IgD-negative memory B cell (primary cell): ENCODE results near the gene PRPF8. TPM values are rescaled to one million over a fixed set of nuclear protein-coding genes. Genes with fewer than 3 reads are reported as not detected.

ENCODE experiments used
- H3K27ac Mint-ChIP-seq, 3 donors: one replicate each; pipeline ENCODE4 v1.8.0; 2020 to 2022; ENCODE audit warnings: mild to moderate bottlenecking in 3 of 3, mixed read lengths in 3 of 3, moderate library complexity in 1 of 3
- H3K27me3 Mint-ChIP-seq: one replicate; pipeline ENCODE4 v1.8.0; 2021; ENCODE audit warnings: mixed read lengths
- H3K36me3 Mint-ChIP-seq: one replicate; pipeline ENCODE4 v1.8.0; 2020; ENCODE audit warnings: mild to moderate bottlenecking, mixed read lengths
- H3K4me1 Mint-ChIP-seq, 3 donors: one replicate each; pipeline ENCODE4 v1.8.0; 2020 to 2022; ENCODE audit warnings: mixed read lengths in 3 of 3, mild to moderate bottlenecking in 1 of 3
- H3K4me3 Mint-ChIP-seq, 4 donors: one replicate each; pipeline ENCODE4 v1.8.0; 2020 to 2022; ENCODE audit warnings: mild to moderate bottlenecking in 4 of 4, mixed read lengths in 4 of 4, moderate library complexity in 3 of 4
- H3K9me3 Mint-ChIP-seq, 3 donors: one replicate each; pipeline ENCODE4 v1.8.0; 2020 to 2021; ENCODE audit warnings: mixed read lengths in 3 of 3, mild to moderate bottlenecking in 1 of 3
- polyA plus RNA-seq: library from polyadenylated mRNA; unstranded; fragments of 300-500 nt; fragmentation: Illumina TruSeq; gene quantifications from one replicate; pipeline ENCODE4 v1.2.3, GENCODE V29; 2021

PRPF8 gene
- polyA plus RNA-seq, 1 donor from 2014 or later: 156 TPM

DNA sequence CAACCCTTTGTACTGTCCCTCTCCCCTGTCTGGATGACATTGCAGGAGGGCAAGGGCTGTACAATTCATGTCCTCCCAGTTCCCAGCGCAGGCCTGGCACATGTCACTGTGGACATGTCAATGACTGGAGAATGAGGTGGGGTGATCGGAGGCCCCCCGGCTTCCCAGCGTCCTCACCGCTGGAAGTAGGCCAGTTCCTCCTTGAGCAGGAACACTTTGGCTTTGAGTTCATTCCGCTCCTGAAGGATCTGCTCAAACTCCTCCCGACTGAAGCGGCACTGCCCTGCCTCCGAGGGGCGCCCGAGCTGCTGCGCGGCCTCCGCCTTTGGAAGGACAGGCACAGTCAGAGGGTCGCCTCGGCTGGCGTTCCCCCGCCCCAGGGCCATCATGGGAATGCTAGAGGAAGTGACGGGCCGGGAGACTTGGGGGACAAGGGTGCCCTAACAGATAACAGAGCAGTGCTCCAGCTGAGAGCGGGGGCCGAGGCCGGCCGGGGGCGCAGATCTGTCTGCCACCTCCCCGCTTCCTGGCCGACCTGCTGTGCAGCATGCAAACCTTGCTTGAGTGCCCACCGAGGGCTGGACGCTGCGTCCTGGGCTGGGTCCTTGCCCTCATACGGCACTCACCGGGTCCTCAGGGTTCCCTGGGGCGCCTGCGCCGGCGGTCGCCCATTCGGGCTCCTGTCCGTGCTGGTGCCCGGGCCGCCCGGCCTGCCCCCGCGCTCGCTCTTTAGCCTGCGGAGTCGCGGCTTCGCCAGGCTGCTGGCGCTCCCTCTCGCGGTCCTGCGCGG lies 36.3 kb downstream of the PRPF8 start:
- Mint-ChIP-seq H3K27me3 (no peaks in the 10 kb centered on the region), H3K4me1 (peaks cover 7 to 10% (median 9%) of the 10 kb centered on the region in 3 donors), H3K4me3 (peak overlapping the region; percentile 50 to 84 (median 74)), H3K36me3 (no peaks in the 10 kb centered on the region), H3K27ac (peak overlapping the region in 1 of 3 donors; percentile 62), H3K9me3 (no peaks in the 10 kb centered on the region)

DNA sequence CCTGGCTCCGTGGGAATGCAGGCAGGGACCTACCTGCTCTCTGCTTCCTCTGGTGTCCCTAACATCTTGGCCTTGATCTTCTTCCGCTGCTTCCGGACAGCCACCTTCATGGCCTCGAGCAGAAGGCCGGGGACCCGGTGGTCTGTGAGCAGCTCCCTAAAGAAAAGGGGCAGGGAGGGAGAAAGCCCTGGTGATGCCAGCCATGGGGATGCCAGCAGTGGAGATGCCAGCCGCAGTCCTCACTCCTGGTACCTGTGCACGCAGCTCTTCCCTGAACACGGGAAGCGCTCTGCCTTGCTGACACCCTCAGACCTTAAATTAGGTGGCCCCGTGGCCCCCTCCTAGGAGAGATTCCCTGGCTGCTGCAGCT lies 36.9 kb downstream of the PRPF8 start:
- peak overlapping the region in 2 of 4 donors; percentile 76 to 84 for H3K4me3 Mint-ChIP-seq
- H3K36me3 Mint-ChIP-seq: no peaks in the 10 kb centered on the region
- H3K27ac Mint-ChIP-seq: peak overlapping the region in 1 of 3 donors; percentile 62
- H3K4me1 Mint-ChIP-seq: peaks cover 7 to 10% (median 9%) of the 10 kb centered on the region in 3 donors
- H3K27me3 Mint-ChIP-seq: no peaks in the 10 kb centered on the region
- H3K9me3 Mint-ChIP-seq: no peaks in the 10 kb centered on the region

DNA sequence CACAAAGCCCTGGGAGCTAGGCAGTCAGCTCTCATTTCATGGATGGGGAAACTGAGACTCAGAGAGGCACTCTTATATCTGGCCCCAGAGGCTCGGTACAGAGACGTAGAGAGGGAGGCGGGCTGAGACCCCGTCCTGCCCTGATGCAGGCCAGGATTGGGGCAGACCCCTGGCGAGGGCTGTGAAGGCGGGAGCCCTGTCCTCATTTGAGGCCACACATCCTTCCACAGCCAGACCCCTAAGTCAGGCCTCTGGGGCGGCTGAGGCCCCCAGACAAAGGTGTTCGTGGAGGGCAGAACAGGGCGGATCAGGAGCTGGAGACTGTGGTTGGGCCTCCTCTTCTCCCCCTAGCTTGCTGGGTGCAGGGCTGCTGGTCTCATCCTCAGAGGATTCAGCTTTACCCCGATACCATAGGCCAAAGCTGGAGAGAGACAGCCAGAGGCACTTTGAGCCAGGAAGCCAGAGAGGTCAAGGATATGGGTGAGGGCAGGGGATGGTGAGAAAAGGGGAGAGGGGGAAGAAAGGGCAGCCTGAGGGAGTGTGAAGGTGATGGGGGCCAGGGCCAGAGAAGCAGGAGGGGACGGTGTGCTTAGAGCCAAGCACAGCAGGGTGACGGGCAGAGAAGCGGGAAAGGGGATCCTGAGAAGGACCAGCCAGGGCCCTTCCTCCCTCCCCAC lies 38.3 kb downstream of the PRPF8 start:
- Mint-ChIP-seq H3K4me3 (peak overlapping the region in 2 of 4 donors; percentile 57 to 76), H3K36me3 (no peaks in the 10 kb centered on the region), H3K27ac (peak overlapping the region in 1 of 3 donors; percentile 75), H3K27me3 (no peaks in the 10 kb centered on the region), H3K4me1 (peaks cover 7 to 10% (median 9%) of the 10 kb centered on the region in 3 donors), H3K9me3 (no peaks in the 10 kb centered on the region)

DNA sequence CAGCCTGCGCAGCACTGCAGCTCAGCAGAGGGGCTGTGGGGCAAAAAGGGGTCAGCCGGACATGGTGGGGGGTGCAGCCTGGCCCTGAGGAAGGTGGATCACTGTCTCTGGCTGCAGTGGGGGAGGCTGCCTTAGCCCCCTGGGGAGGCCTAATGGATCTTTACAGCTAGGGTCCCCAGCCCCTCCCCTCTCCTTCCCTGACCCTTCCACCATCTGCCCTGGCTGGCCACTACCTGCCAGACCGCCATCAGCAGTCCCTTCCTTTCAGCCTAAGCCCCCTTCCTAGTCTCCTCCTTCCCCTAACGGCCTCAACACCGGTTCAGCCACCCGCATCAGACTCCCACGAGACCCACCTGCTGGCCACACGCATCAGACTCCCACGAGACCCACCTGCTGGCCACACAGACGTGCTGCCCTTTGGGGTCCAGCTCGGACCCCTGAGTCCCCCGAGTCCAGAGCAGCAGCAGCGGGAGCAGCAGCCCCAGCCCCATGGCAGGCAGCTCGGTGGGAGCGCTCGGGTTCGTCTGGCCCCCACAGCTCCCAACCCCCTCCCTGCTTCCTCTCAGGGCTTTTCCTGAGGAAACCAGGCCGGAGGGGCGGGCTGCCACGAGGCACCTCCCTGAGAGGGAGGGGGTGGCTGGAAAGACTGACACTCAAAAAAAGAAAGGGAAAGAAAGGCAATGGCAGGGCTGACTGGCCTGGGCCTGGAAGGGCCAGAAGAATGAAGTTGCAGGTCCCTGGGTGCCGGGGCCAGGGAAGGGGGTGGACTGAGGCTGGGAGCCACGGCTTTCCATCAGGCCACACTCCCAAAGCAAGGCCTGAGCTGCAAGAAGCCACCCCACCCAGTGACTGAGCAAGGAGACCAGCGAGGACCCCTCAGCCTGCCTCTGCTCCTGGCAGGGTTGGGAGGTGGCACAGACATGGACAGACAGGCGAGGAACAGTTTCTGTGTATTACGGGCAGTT lies 39.2 kb downstream of the PRPF8 start, which contains the start of gene SCARF1:
Gene SCARF1 (minus strand): TSS at position 526 of the 965 bp plus-strand sequence. CDS start 35 bp downstream, at position 491.
- Mint-ChIP-seq H3K36me3 (no peaks in the 10 kb centered on the region), H3K9me3 (no peaks in the 10 kb centered on the region), H3K27me3 (no peaks in the 10 kb centered on the region), H3K4me3 (peak within 1 kb of the TSS; percentile 75 to 96 (median 88)), H3K27ac (peak within 1 kb of the TSS; percentile 78 to 98 (median 82)), H3K4me1 (peaks cover 7 to 12% (median 10%) of the 10 kb centered on the region in 3 donors)

DNA sequence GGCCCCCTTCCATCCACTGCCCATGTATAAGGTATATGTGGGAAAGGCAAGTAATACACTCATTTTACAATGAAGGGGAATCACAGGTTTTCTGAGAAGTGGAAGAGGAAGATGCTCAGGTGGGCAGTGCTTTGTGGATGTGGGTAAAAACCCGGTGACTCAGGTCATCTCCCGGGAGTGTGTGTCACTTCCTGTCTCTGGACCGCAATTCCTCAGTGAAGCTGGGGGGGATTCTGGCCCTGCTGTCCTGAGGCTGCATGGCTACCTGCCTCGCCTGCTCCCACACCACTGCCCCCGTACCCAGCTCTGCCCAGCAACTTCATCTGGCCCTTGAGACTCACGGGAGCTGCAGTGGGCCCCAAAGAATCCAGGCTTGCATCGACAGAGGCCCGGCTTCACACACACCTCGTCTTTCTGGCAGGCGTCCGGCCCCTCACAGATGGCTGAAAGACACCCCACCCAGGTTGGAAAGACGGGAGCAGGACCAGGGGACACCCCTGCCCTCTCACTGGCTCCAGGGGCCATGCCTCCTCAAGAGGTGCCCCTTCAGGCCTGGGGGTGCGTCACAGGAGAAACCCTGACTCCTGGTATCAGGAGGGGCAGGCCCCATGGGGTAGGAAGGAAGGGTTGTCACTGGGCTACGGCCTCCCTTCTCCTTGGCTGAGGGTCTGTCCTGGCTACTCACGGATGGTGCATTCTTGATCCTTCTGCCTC lies 40.0 kb downstream of the PRPF8 start:
- H3K27ac Mint-ChIP-seq: peak overlapping the region; percentile 78 to 98 (median 82)
- no peaks in the 10 kb centered on the region for H3K27me3 Mint-ChIP-seq
- no peaks in the 10 kb centered on the region for H3K36me3 Mint-ChIP-seq
- H3K4me1 Mint-ChIP-seq: peaks cover 7 to 12% (median 10%) of the 10 kb centered on the region in 3 donors
- no peaks in the 10 kb centered on the region for H3K9me3 Mint-ChIP-seq
- H3K4me3 Mint-ChIP-seq: peak overlapping the region; percentile 75 to 96 (median 88)

DNA sequence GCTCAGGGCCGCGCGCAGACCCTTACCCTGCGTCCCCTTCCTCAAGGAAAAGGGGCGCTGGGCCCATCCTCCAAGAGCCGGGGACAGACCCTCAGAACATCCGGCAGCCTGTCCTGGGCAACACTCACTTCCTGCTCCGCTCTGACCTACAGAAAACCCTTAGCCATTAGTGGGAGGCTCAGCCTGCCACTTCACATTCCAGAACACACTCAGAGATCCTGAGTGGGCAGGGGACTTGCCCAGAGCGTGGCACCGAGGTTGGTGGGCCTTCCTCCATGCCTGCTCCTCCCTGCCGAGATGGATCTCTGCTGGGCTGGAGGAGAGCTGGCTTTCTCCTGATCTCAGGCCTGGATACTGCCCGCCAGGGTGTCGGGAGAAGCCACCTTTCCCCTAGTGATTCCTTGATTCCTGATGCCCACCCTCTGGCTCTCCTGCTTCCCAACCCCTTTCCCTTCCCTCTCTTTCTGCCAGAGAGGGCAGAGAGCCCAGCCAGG lies 40.6 kb downstream of the PRPF8 start:
- Mint-ChIP-seq H3K27me3 (no peaks in the 10 kb centered on the region), H3K9me3 (no peaks in the 10 kb centered on the region), H3K4me3 (peak overlapping the region; percentile 75 to 96 (median 88)), H3K4me1 (peaks cover 7 to 12% (median 10%) of the 10 kb centered on the region in 3 donors), H3K36me3 (no peaks in the 10 kb centered on the region), H3K27ac (peak overlapping the region; percentile 78 to 98 (median 82))

DNA sequence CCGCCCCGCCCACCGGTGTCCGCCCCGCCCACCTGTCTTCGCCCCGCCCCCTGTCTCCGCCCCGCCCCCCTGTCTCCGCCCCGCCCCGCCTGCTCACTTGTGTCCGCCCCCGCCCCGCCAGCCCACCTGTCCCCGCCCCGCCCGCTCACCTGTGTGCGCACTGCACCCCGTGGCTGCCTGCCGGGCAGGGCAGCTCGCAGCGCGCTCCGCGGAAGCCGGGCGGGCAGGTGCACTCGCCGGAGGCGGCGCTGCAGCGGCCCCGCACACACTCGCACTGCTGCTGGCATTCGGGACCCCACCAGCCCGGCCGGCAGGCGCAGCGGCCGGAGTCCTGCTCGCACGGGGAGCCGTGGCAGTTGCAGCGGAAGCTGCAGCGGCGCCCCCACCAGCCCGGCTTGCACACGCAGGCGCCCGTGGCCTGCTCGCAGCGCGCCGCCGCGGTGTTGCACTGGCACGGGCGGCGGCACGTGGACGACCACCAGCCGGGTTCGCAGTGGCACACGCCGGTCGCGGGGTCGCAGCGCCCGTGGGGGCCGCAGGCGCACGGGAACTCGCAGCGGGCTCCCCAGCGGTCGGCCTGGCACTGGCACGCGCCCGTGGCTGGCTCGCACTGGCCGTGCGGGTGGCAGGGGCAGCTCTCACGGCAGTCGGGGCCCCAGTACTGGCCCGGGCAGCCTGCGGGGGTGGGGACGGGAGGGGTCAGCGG lies 41.2 kb downstream of the PRPF8 start:
- Mint-ChIP-seq H3K4me1 (peaks cover 7 to 12% (median 10%) of the 10 kb centered on the region in 3 donors), H3K36me3 (no peaks in the 10 kb centered on the region), H3K4me3 (peak overlapping the region in 2 of 4 donors; percentile 75 to 82), H3K27me3 (no peaks in the 10 kb centered on the region), H3K9me3 (no peaks in the 10 kb centered on the region), H3K27ac (peak overlapping the region in 1 of 3 donors; percentile 82)

DNA sequence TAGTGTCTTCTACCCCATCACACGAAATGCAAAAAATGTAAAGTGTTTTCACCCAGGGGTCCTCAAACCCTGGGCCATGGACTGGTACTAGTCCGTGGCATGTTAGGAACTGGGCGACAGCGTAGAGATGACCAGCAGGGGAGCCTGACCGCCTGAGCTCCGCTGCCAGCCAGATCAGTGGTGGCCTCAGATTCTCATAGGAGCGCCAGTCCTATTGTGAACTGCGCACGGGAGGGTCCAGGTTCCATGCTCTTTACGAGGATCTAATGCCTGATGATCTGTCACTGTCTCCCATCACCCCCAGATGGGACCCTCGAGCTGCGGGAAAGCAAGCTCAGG lies 43.6 kb downstream of the PRPF8 start:
- no peaks in the 10 kb centered on the region for H3K9me3 Mint-ChIP-seq
- no peaks in the 10 kb centered on the region for H3K36me3 Mint-ChIP-seq
- no peaks in the 10 kb centered on the region for H3K27me3 Mint-ChIP-seq
- H3K4me1 Mint-ChIP-seq: peaks cover 7 to 14% (median 12%) of the 10 kb centered on the region in 3 donors
- H3K4me3 Mint-ChIP-seq: peak overlapping the region in 1 of 4 donors; percentile 69
- peak overlapping the region in 2 of 3 donors; percentile 51 to 90 for H3K27ac Mint-ChIP-seq

DNA sequence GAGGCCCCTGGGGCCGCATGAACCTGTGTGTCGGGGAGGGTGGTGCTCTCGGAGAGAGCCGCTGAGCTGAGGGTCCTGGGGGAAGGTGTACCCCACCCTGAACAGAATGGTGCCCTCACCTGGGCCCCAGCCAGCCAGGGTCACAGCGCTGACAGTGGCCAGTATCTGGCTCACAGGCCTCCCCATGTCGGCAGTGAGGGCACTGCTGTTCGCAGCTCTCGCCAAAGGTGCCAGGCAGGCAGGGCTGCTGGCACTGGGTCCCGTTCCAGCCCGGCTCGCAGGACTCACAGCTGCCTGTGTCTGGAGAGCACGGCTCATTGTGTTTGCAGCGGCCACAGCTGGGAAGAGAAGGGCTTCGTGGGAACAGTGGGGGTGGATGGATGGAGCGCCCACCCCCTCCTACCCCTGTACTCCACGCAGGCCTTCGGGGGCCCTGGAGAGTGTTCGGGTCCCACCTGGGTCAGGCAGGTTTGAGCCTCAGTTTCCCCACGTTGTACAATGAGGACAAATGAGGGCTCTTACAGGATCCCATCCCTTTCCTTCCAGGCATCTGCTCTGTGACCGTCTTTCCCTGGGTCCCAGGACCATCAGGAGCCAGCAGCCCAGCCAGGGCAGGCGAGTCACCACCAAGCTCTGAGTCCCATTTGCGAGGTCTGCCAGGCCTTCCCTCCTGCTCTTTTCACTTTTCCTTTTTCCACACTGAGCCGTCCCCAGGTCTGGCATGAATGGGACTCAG lies 44.2 kb downstream of the PRPF8 start:
- Mint-ChIP-seq H3K27ac (peak overlapping the region in 2 of 3 donors; percentile 51 to 90), H3K4me1 (peaks cover 7 to 17% (median 12%) of the 10 kb centered on the region in 3 donors), H3K27me3 (no peaks in the 10 kb centered on the region), H3K4me3 (peak overlapping the region in 1 of 4 donors; percentile 69), H3K9me3 (no peaks in the 10 kb centered on the region), H3K36me3 (no peaks in the 10 kb centered on the region)

DNA sequence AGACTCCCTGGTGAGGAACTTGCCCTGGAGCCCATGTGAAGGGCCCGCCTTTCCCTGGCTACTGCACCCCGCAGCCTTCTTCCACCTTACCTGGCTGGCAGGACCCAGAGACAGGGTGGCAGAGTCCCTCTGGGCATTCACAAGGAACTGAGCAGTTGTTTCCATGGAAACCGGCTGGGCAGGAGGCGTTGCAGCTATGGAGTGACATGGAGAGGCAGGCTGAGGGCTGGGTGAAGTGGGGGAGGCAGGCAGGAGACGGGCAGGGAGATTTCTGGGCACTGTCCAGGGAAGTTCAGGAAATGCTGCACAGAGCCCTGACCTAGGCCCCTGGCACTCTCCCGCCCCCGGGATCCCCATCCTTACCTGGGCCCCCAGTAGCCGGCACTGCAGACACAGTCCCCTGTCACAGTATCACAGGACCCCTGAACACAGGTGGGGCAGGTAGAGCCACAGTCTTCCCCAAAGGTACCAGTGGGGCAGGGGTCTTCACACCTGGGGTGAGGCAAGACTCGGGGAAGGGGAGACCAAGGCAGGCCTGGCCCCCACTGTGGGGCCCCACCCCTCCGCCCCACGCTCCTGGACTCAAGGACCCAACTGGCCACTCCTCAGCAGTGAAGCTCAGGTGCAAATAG lies 45.0 kb downstream of the PRPF8 start:
- H3K4me1 Mint-ChIP-seq: peaks cover 7 to 15% (median 10%) of the 10 kb centered on the region in 3 donors
- H3K27ac Mint-ChIP-seq: peak overlapping the region in 1 of 3 donors; percentile 80
- H3K36me3 Mint-ChIP-seq: no peaks in the 10 kb centered on the region
- H3K27me3 Mint-ChIP-seq: no peaks in the 10 kb centered on the region
- no peaks in the 10 kb centered on the region for H3K9me3 Mint-ChIP-seq
- no peak overlapping the region for H3K4me3 Mint-ChIP-seq

DNA sequence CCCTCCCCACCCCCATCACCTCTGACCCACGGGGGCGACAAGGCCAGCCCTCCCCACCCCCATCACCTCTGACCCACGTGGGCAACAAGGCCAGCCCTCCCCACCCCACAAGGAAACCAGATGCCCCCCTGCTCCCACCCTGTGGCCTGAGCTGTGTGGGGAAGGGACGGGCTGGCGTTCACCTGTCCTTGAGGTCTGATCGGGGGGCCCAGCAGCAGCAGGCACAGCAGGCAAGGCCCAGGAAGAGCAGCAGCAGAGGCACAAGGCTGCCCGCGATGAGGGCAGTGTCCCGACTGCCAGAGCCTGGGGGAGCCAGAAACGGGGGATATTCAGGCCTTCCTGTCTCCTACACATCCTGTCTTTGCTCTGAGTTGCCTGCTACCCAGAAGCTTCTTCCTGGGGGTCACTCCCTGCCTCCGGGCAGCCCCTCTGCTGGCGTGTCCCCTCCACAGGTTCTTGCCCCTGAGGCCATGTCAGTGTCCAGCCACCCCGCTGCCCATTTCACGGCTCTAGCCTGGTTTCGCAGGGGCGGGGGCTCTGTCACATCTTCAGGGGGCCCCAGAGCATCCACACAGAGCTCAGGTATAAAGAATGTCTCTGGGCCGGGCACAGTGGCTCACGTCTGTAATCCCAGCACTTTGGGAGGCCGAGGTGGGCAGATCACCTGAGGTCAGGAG lies 45.9 kb downstream of the PRPF8 start:
- no peak overlapping the region for H3K4me3 Mint-ChIP-seq

DNA sequence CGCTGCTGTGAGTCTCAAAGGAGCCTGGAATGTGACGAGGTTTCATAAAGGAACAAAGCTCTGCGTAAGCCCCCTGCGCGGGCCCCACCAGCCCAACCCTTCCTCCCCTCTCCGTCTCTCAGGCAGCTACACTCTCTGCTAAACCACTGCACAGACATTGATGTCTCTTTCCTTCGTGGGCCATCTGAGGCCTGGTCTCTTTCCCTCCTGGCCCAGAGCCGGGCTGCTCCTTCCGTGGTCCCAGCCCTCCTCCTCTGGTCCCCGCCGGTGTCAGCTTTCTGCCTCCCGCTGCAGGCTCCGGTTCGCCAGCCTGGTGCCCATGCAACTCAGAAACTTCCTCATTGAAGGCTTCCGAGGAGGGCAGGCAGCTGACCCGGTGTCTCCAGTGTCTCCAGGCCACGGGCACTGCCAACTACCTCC lies 46.5 kb downstream of the PRPF8 start:
- H3K27me3 Mint-ChIP-seq: no peaks in the 10 kb centered on the region
- peaks cover 0 to 7% (median 3%) of the 10 kb centered on the region in 3 donors for H3K4me1 Mint-ChIP-seq
- H3K36me3 Mint-ChIP-seq: no peaks in the 10 kb centered on the region
- no peaks in the 10 kb centered on the region for H3K9me3 Mint-ChIP-seq
- peak overlapping the region in 1 of 3 donors; percentile 2 for H3K27ac Mint-ChIP-seq
- peak overlapping the region in 1 of 4 donors; percentile 52 for H3K4me3 Mint-ChIP-seq

More for the DNA sequence above, 45.9 kb downstream of the PRPF8 start:
- H3K9me3 Mint-ChIP-seq: no peaks in the 10 kb centered on the region
- peak overlapping the region in 2 of 3 donors; percentile 51 to 80 for H3K27ac Mint-ChIP-seq
- H3K36me3 Mint-ChIP-seq: no peaks in the 10 kb centered on the region
- no peaks in the 10 kb centered on the region for H3K27me3 Mint-ChIP-seq
- peaks cover 0 to 7% (median 3%) of the 10 kb centered on the region in 3 donors for H3K4me1 Mint-ChIP-seq
